AG08396 (cell line): ENCODE measurements around the gene FAM120A.

ENCODE experiments used
- DNase-seq: peaks from one replicate; pipeline ENCODE4 v3.0.0; 2012; ENCODE audit warnings: low spot score, mixed read lengths

The FAM120A gene

GRCh38 chr9:93558503-93558902, 107.0 kb downstream of the FAM120A start:
- DNase-seq: no peak

- no peak for DNase-seq
These were observed 109.5 kb downstream of the FAM120A start for GRCh38 chr9:93560991-93561390.

GRCh38 chr9:93562157-93562556, 110.7 kb downstream of the FAM120A start:
- DNase-seq: no peak

- no peak for DNase-seq
These were observed 113.6 kb downstream of the FAM120A start for GRCh38 chr9:93565089-93565488.

- DNase-seq: peak; percentile 99
These were observed 115.2 kb downstream of the FAM120A start for GRCh38 chr9:93566408-93567270.

GRCh38 chr9:93567271-93567959, 115.9 kb downstream of the FAM120A start:
- no peak for DNase-seq

- no peak for DNase-seq
These were observed 116.7 kb downstream of the FAM120A start for GRCh38 chr9:93568169-93568568.

GRCh38 chr9:93569621-93570174, 118.2 kb downstream of the FAM120A start:
- DNase-seq: no peak

GRCh38 chr9:93572221-93572620, 120.7 kb downstream of the FAM120A start:
- no peak for DNase-seq

- no peak for DNase-seq
These were observed 121.4 kb downstream of the FAM120A start for GRCh38 chr9:93572636-93573515.

GRCh38 chr9:93573516-93573828, 122.0 kb downstream of the FAM120A start:
- DNase-seq: no peak

GRCh38 chr9:93574091-93574899, 122.8 kb downstream of the FAM120A start:
- no peak for DNase-seq

GRCh38 chr9:93574900-93575795, 123.7 kb downstream of the FAM120A start:
- no peak for DNase-seq

- DNase-seq: peak; percentile 60
These were observed 124.3 kb downstream of the FAM120A start for GRCh38 chr9:93575796-93576257.

GRCh38 chr9:93576258-93577077, 125.0 kb downstream of the FAM120A start, which contains the start of gene PHF2:
Gene PHF2 (plus strand): TSS chr9:93576584. CDS start chr9:93576774, 190 bp downstream.
- peak; percentile 63 for DNase-seq

- DNase-seq: peak; percentile 53
These were observed 125.8 kb downstream of the FAM120A start for GRCh38 chr9:93577078-93577974.

GRCh38 chr9:93577975-93578682, 126.6 kb downstream of the FAM120A start:
- DNase-seq: no peak
